Liver (tissue), 9 donors: Measurements from ENCODE around the gene CAV2. TPM values are rescaled to one million over a fixed set of nuclear protein-coding genes. Genes with fewer than 3 reads are reported as not detected.

ENCODE experiments used
- DNase-seq: peaks from one replicate; pipeline ENCODE4 v3.0.0-alpha.2; 2017; ENCODE audit warnings: low spot score
- H3K27ac ChIP-seq, 2 donors: one replicate each; pipeline ENCODE4 v1.7.0; 2013; ENCODE audit warnings: inconsistent platforms in 2 of 2, low read length in 2 of 2, control low read depth in 1 of 2, low read depth in 1 of 2, mild to moderate bottlenecking in 1 of 2
- H3K27me3 ChIP-seq, 4 donors: one replicate each; pipeline versions ENCODE4 v1.6.1 to v1.7.0; 2013; ENCODE audit warnings: low read length in 3 of 4, inconsistent platforms in 1 of 4, mild to moderate bottlenecking in 1 of 4, moderate library complexity in 1 of 4; ENCODE audit not compliant: control insufficient read depth in 4 of 4, insufficient read depth in 4 of 4
- H3K36me3 ChIP-seq, 4 donors: one replicate each; pipeline versions ENCODE4 v1.6.1 to v1.7.0; 2013; ENCODE audit warnings: low read length in 3 of 4, mild to moderate bottlenecking in 3 of 4, low read depth in 1 of 4, moderate library complexity in 1 of 4; ENCODE audit not compliant: control insufficient read depth in 4 of 4, insufficient read depth in 3 of 4
- H3K4me1 ChIP-seq, 4 donors: one replicate each; pipeline versions ENCODE4 v1.6.1 to v1.7.0; 2013; ENCODE audit warnings: low read length in 3 of 4, mild to moderate bottlenecking in 3 of 4, moderate library complexity in 1 of 4; ENCODE audit not compliant: control insufficient read depth in 4 of 4, insufficient read depth in 4 of 4
- H3K4me3 ChIP-seq, 3 donors: one replicate each; pipeline versions ENCODE4 v1.6.1 to v1.7.0; 2013; ENCODE audit warnings: low read length in 3 of 3, control low read depth in 1 of 3, low read depth in 1 of 3, mild to moderate bottlenecking in 1 of 3
- H3K9ac ChIP-seq, 2 donors: one replicate each; pipeline ENCODE4 v1.7.0; 2013; ENCODE audit warnings: low read length in 2 of 2, mild to moderate bottlenecking in 2 of 2, moderate library complexity in 2 of 2, control low read depth in 1 of 2, low read depth in 1 of 2
- H3K9me3 ChIP-seq, 4 donors: one replicate each; pipeline versions ENCODE4 v1.6.1 to v1.7.0; 2013; ENCODE audit warnings: low read length in 3 of 4; ENCODE audit not compliant: control insufficient read depth in 4 of 4
- ATF3 ChIP-seq: IDR thresholded peaks from 2 replicates; pipeline ENCODE4 v1.6.1; 2016; ENCODE audit warnings: antibody characterized with exemption
- EGR1 ChIP-seq, 2 donors: IDR thresholded peaks; 2 replicates each; pipeline ENCODE4 v1.6.1; 2016 to 2018; ENCODE audit warnings: antibody characterized with exemption in 2 of 2, low read depth in 2 of 2
- FOXA1 ChIP-seq: IDR thresholded peaks from 2 replicates; pipeline ENCODE4 v1.6.1; 2016; ENCODE audit warnings: antibody characterized with exemption
- FOXA2 ChIP-seq: IDR thresholded peaks from 2 replicates; pipeline ENCODE4 v1.6.1; 2016; ENCODE audit warnings: antibody characterized with exemption
- GABPA ChIP-seq, 2 donors: IDR thresholded peaks in 1 of 2; conservative IDR thresholded peaks in 1 of 2; 2 replicates each; pipeline ENCODE4 v1.6.1; 2016; ENCODE audit warnings: antibody characterized with exemption in 2 of 2, mild to moderate bottlenecking in 1 of 2, moderate library complexity in 1 of 2
- HNF4A ChIP-seq, 2 donors: conservative IDR thresholded peaks; 2 replicates each; pipeline ENCODE4 v1.6.1; 2016; ENCODE audit warnings: antibody characterized with exemption in 2 of 2, mild to moderate bottlenecking in 2 of 2
- HNF4G ChIP-seq: IDR thresholded peaks from 2 replicates; pipeline ENCODE4 v1.6.1; 2016; ENCODE audit warnings: antibody characterized with exemption
- JUND ChIP-seq, 2 donors: IDR thresholded peaks; 2 replicates each; pipeline ENCODE4 v1.6.1; 2016; ENCODE audit warnings: antibody characterized with exemption in 2 of 2
- RAD21 ChIP-seq, 2 donors: IDR thresholded peaks; 2 replicates each; pipeline ENCODE4 v1.6.1; 2016; ENCODE audit warnings: antibody characterized with exemption in 2 of 2, mild to moderate bottlenecking in 2 of 2
- REST ChIP-seq: IDR thresholded peaks from 2 replicates; pipeline ENCODE4 v1.6.1; 2016; ENCODE audit warnings: antibody characterized with exemption, mild to moderate bottlenecking
- RXRA ChIP-seq, 2 donors: IDR thresholded peaks; 2 replicates each; pipeline ENCODE4 v1.6.1; 2017 to 2018; ENCODE audit warnings: antibody characterized with exemption in 2 of 2, mild to moderate bottlenecking in 1 of 2
- SP1 ChIP-seq: IDR thresholded peaks from 2 replicates; pipeline ENCODE4 v1.6.1; 2018; ENCODE audit warnings: antibody characterized with exemption, mild to moderate bottlenecking
- TAF1 ChIP-seq: conservative IDR thresholded peaks from 2 replicates; pipeline ENCODE4 v1.6.1; 2016; ENCODE audit warnings: antibody characterized with exemption, mild to moderate bottlenecking
- ZBTB33 ChIP-seq: IDR thresholded peaks from 2 replicates; pipeline ENCODE4 v1.6.1; 2016; ENCODE audit warnings: antibody characterized with exemption
- WGBS: extraction: QIAGEN DNeasy Blood & Tissue Kit; methylation state at CpG from one replicate; pipeline ENCODE4 v1.1.7; 2013; 5-methylcytosine and 5-hydroxymethylcytosine counted together
- polyA plus RNA-seq, 2 donors: library from polyadenylated mRNA; stranded (reverse) in 1 of 2; unstranded in 1 of 2; fragments of 200-250 nt in 1 of 2; fragments of >200 nt in 1 of 2; fragmentation: Nextera tagmentation in 1 of 2; extraction: Ambion mirVana in 1 of 2; gene quantifications; one replicate each; pipeline versions ENCODE4 v1.2.1 to v1.2.3, GENCODE V29; 2013 to 2015
- total RNA-seq, 2 donors: library from RNA; depleted of rRNA; stranded (reverse); fragments of >200 nt; gene quantifications; one replicate each; pipeline ENCODE4 v1.2.3, GENCODE V29; 2014
- TF ChIP-seq, protein P1 (sequence below): IDR thresholded peaks from 2 replicates; pipeline ENCODE4 v1.6.1; 2016; ENCODE audit warnings: antibody characterized with exemption
- TF ChIP-seq, protein P2 (sequence below): fragments of 150-350 bp; IDR thresholded peaks from 2 replicates; pipeline ENCODE4 v1.5.1; 2017; ENCODE audit warnings: improper control_type of control experiment, low read depth, low read length; ENCODE audit not compliant: missing input control
- donor health status: healthy.
- donor health status: healthy.
- donor health status: healthy.
- donor health status: healthy.
- donor health status: healthy.

Gene CAV2
- total and polyA plus RNA-seq, 4 donors, result 6.8 to 29.7 (median 19.9) TPM

- H3K27ac ChIP-seq, result no peak overlapping the region
- no peak overlapping the region for H3K4me3 ChIP-seq
- no peaks in the 10 kb centered on the region for H3K9me3 ChIP-seq
- WGBS, result 94% methylated on average over 2 of the region's 2 CpGs
- DNase-seq, result no peak
- H3K4me1 ChIP-seq, result peaks cover 0 to 5% (median under 1%) of the 10 kb centered on the region in 4 donors
- no peaks in the 10 kb centered on the region for H3K27me3 ChIP-seq
- TF ChIP-seq FOXA2 (no peak), TAF1 (no peak), RAD21 (IDR thresholded peaks at IDR 0.05) (no peak), ZBTB33 (no peak), HNF4A (conservative IDR thresholded peaks at IDR 0.05) (no peak), JUND (IDR thresholded peaks at IDR 0.05) (no peak), FOXA1 (no peak), RXRA (IDR thresholded peaks at IDR 0.05) (no peak), GABPA (IDR thresholded peaks at IDR 0.05 in 1 of 2, conservative IDR thresholded peaks at IDR 0.05 in 1 of 2) (no peak)
- no peaks in the 10 kb centered on the region for H3K36me3 ChIP-seq
- no peak overlapping the region for H3K9ac ChIP-seq
Measured at GRCh38 chr7:116494472-116494871, 5.1 kb upstream of the CAV2 start.

GRCh38 chr7:116495736-116496135, 3.8 kb upstream of the CAV2 start:
- H3K27ac ChIP-seq, result no peak overlapping the region
- WGBS, result 94% methylated on average over 1 of the region's 1 CpG
- no peak overlapping the region for H3K9ac ChIP-seq
- peaks cover under 1 to 13% (median 5%) of the 10 kb centered on the region in 4 donors for H3K4me1 ChIP-seq
- DNase-seq, result no peak
- TF ChIP-seq ATF3, result no peak
- TF ChIP-seq EGR1 (IDR thresholded peaks at IDR 0.05; ENCODE audit: low read depth in 2 of 2), result no peak
- TF ChIP-seq TAF1, result no peak
- no peak for TF ChIP-seq HNF4A (conservative IDR thresholded peaks at IDR 0.05)
- TF ChIP-seq JUND (IDR thresholded peaks at IDR 0.05), result no peak
- TF ChIP-seq HNF4G, result no peak
- no peak for TF ChIP-seq GABPA (IDR thresholded peaks at IDR 0.05 in 1 of 2, conservative IDR thresholded peaks at IDR 0.05 in 1 of 2)
- TF ChIP-seq SP1, result no peak
- TF ChIP-seq REST, result no peak
- TF ChIP-seq, protein P1, sequence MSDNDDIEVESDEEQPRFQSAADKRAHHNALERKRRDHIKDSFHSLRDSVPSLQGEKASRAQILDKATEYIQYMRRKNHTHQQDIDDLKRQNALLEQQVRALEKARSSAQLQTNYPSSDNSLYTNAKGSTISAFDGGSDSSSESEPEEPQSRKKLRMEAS, result no peak
- TF ChIP-seq, protein P2, sequence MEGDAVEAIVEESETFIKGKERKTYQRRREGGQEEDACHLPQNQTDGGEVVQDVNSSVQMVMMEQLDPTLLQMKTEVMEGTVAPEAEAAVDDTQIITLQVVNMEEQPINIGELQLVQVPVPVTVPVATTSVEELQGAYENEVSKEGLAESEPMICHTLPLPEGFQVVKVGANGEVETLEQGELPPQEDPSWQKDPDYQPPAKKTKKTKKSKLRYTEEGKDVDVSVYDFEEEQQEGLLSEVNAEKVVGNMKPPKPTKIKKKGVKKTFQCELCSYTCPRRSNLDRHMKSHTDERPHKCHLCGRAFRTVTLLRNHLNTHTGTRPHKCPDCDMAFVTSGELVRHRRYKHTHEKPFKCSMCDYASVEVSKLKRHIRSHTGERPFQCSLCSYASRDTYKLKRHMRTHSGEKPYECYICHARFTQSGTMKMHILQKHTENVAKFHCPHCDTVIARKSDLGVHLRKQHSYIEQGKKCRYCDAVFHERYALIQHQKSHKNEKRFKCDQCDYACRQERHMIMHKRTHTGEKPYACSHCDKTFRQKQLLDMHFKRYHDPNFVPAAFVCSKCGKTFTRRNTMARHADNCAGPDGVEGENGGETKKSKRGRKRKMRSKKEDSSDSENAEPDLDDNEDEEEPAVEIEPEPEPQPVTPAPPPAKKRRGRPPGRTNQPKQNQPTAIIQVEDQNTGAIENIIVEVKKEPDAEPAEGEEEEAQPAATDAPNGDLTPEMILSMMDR, result no peak
- H3K9me3 ChIP-seq, result no peaks in the 10 kb centered on the region
- H3K27me3 ChIP-seq, result no peaks in the 10 kb centered on the region
- H3K36me3 ChIP-seq, result no peaks in the 10 kb centered on the region
- H3K4me3 ChIP-seq, result no peak overlapping the region
